ENCODE data around the gene PLCB4. TPM values are rescaled to one million over a fixed set of nuclear protein-coding genes. Genes with fewer than 3 reads are reported as not detected.
"Not testable (repeated sequence)": the region's sequence is repeated elsewhere in the genome, so short reads cannot be mapped to it uniquely, and the experiment has no call there.

The PLCB4 gene
- polyA plus RNA-seq, 1 experiment = 18.6 TPM

DNA sequence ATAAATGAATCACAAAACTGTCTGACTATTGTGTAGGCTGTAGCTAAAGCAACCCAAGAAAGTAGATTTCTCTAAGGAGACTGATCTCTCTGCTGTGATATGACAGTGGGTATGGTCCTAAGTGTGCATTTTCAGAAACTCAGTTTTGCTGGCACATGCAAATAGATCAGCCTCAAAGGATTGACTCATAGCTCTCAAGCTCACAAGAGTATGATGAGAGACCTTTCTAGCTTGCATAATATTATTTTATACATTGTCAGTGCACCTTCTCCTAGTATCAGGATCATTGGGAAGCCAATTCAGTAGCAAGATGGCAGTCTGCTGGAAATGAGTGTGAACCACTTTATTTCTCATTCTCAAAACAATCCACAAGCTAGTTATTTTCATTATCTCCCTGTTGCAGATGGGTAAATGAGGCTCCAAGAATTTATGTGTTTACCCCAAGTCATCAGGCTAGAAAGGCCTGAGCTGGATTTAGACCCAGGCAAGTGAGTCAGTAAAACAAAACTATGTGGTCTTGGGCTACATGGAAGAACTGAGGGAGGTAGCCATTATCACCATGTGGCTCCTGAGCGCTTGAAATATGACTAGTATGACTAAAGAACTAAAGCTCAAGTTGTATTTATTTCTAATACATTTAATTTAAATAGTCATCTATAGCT lies 27.9 kb upstream of the PLCB4 start:
- Histone ChIP-seq H3K4me3 (ENCODE audit: low read depth, low read length) (no peak overlapping the region), H3K27ac (ENCODE audit: low read depth, low read length) (peak overlapping the region; percentile 49), H3K27me3 (ENCODE audit: control insufficient read depth, insufficient read depth, low read length) (no peaks in the 10 kb centered on the region), H3K9me3 (ENCODE audit: control insufficient read depth, insufficient read depth, low read length) (no peaks in the 10 kb centered on the region)
- TF ChIP-seq, protein P1, sequence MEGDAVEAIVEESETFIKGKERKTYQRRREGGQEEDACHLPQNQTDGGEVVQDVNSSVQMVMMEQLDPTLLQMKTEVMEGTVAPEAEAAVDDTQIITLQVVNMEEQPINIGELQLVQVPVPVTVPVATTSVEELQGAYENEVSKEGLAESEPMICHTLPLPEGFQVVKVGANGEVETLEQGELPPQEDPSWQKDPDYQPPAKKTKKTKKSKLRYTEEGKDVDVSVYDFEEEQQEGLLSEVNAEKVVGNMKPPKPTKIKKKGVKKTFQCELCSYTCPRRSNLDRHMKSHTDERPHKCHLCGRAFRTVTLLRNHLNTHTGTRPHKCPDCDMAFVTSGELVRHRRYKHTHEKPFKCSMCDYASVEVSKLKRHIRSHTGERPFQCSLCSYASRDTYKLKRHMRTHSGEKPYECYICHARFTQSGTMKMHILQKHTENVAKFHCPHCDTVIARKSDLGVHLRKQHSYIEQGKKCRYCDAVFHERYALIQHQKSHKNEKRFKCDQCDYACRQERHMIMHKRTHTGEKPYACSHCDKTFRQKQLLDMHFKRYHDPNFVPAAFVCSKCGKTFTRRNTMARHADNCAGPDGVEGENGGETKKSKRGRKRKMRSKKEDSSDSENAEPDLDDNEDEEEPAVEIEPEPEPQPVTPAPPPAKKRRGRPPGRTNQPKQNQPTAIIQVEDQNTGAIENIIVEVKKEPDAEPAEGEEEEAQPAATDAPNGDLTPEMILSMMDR (IDR thresholded peaks at IDR 0.05; ENCODE audit: low read depth, low read length) = no peak
- ChIA-PET POLR2A (interaction anchor here (1.0 kb wide), 1 partner anchor 31 kb away, joined by 3 read pairs; no protein-coding TSS in a partner anchor), CTCF (interaction anchor here (0.6 to 2.4 kb wide), 2 partner anchors 9 to 187 kb away, joined by 3 to 9 read pairs; no protein-coding TSS in a partner anchor)
- no peak for DNase-seq (ENCODE audit: low read depth, low spot score)

DNA sequence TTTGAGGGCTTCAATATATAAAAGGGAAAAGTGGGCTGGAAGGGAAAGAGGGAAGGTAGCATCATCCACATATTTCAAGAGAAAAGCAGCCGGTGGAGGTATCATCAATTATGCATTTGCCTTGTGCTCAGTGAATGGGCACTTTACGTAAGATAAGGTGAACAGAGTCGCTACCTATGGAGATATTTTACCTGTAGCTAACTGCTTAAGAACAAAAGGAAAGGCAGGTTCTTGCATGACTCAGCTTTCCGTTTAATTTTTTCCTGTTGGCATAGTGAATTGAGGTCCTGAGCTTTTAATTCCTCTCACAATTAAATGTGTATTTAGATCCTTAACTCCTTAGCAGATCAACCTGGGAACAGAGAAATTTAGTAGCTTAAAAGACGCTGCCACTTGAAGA lies 25.5 kb upstream of the PLCB4 start:
- no peaks in the 10 kb centered on the region for H3K27me3 ChIP-seq (ENCODE audit: control insufficient read depth, insufficient read depth, low read length)
- POLR2A ChIA-PET = no interaction called here
- H3K27ac ChIP-seq (ENCODE audit: low read depth, low read length) = no peak overlapping the region
- no peak overlapping the region for H3K4me3 ChIP-seq (ENCODE audit: low read depth, low read length)
- CTCF ChIA-PET = interaction anchor here (0.8 to 1.2 kb wide), 2 partner anchors 189 to 254 kb away, joined by 3 read pairs; no protein-coding TSS in a partner anchor
- no peaks in the 10 kb centered on the region for H3K9me3 ChIP-seq (ENCODE audit: control insufficient read depth, insufficient read depth, low read length)
- TF ChIP-seq, protein P1 (IDR thresholded peaks at IDR 0.05; ENCODE audit: low read depth, low read length) = no peak
- no peak for DNase-seq (ENCODE audit: low read depth, low spot score)

DNA sequence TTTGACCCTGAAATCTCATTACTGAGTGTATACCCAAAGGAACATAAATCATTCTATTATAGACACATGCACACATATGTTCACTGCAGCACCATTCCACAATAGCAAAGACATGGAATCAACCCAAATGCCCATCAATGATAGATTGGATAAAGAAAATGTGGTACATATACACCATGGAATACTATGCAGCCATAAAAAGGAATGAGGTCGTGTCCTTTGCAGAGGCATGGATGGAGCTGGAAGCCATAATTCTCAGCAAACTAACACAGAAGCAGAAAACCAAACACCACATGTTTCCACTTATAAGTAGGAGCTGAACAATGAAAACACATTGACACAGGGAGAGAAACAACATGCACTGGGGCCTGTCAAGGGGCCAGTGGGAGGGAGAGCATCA lies 21.0 kb upstream of the PLCB4 start:
- not testable (repeated sequence) for DNase-seq (ENCODE audit: low read depth, low spot score)

DNA sequence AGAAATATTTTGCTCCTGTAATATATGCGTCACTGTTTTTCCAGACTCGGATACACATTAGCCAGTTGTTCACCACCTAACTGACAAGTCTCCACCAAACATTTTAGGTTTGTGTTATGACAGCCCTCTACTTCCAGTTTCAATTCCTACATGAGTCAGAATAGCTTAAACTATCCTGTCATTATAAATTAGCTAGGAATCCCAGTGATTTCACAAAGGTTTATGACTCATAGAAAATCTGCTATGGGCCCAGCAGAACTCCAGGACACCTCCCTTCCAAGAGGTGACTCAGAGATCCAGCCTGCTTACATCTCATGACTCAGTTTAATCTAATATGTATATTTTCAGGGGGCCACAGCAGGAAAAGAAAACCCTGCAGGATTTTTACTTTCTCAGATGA lies 17.4 kb upstream of the PLCB4 start:
- Histone ChIP-seq H3K27me3 (ENCODE audit: control insufficient read depth, insufficient read depth, low read length) (no peaks in the 10 kb centered on the region), H3K27ac (ENCODE audit: low read depth, low read length) (no peak overlapping the region), H3K9me3 (ENCODE audit: control insufficient read depth, insufficient read depth, low read length) (peaks cover 2% of the 10 kb centered on the region; the same call in 1 of the 2 replicates), H3K4me3 (ENCODE audit: low read depth, low read length) (no peak overlapping the region)
- TF ChIP-seq, protein P1 (IDR thresholded peaks at IDR 0.05; ENCODE audit: low read depth, low read length) = no peak
- ChIA-PET CTCF (interaction anchor here (0.9 to 1.4 kb wide), 2 partner anchors 198 to 308 kb away, joined by 7 to 8 read pairs; no protein-coding TSS in a partner anchor), POLR2A (interaction anchor here (0.6 to 1.0 kb wide), 4 partner anchors 12 to 243 kb away, joined by 3 to 5 read pairs (median 4); no protein-coding TSS in a partner anchor)
- DNase-seq (ENCODE audit: low read depth, low spot score) = peak; percentile 94

More for the DNA sequence above, 21.0 kb upstream of the PLCB4 start:
- H3K27me3 ChIP-seq (ENCODE audit: control insufficient read depth, insufficient read depth, low read length); H3K4me3 ChIP-seq (ENCODE audit: low read depth, low read length); POLR2A ChIA-PET; H3K9me3 ChIP-seq (ENCODE audit: control insufficient read depth, insufficient read depth, low read length); H3K27ac ChIP-seq (ENCODE audit: low read depth, low read length): not testable (repeated sequence)
- CTCF ChIA-PET = interaction anchor here (1.6 kb wide), 1 partner anchor 194 kb away, joined by 3 read pairs; no protein-coding TSS in a partner anchor

DNA sequence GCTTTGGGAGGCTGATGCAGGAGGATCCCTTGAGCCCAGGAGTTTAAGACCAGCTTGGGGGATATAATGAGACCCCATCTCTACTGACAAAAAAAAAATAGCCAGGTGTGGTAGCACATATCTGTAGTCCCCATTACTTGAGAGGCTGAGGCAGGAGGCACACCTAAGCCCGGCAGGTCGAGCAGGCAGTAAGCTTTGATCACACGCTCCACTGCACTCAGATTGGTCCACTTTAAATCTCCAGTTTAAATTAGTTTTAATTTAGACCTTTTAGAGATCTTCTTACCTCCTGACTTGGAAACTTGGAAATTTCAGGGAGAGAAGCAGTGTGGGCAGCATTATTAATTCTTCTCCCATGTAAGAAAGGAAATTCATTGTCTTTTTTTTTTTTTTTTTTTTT lies 16.8 kb upstream of the PLCB4 start:
- Histone ChIP-seq H3K4me3 (ENCODE audit: low read depth, low read length) (no peak overlapping the region), H3K9me3 (ENCODE audit: control insufficient read depth, insufficient read depth, low read length) (peaks cover 2% of the 10 kb centered on the region; the same call in 1 of the 2 replicates), H3K27ac (ENCODE audit: low read depth, low read length) (peak overlapping the region; percentile 81), H3K27me3 (ENCODE audit: control insufficient read depth, insufficient read depth, low read length) (no peaks in the 10 kb centered on the region)
- TF ChIP-seq, protein P1 (IDR thresholded peaks at IDR 0.05; ENCODE audit: low read depth, low read length) = no peak
- POLR2A ChIA-PET = interaction anchor here (1.0 kb wide), 3 partner anchors 13 to 242 kb away, joined by 3 to 5 read pairs (median 4); no protein-coding TSS in a partner anchor
- DNase-seq (ENCODE audit: low read depth, low spot score) = no peak
- CTCF ChIA-PET = interaction anchor here (0.6 to 1.4 kb wide), 4 partner anchors 198 to 341 kb away, joined by 3 to 8 read pairs (median 5); no protein-coding TSS in a partner anchor

All from AG04450 (cell line).